Upper lobe of left lung (tissue), 6 donors: Measurements from ENCODE around the gene ITGAX. TPM values are rescaled to one million over a fixed set of nuclear protein-coding genes. Genes with fewer than 3 reads are reported as not detected.

Experiments
- ATAC-seq, 2 donors: fragments of 200-7000 bp; cut with Tn5 transposase; one replicate each; pipeline ENCODE4 v1.9.1; 2022; ENCODE audit warnings: mild to moderate bottlenecking in 2 of 2, moderate library complexity in 2 of 2; ENCODE audit not compliant: low FRiP score in 2 of 2
- DNase-seq, 2 donors: peaks; one replicate each; pipeline ENCODE4 v3.0.0-alpha.2; 2019 to 2020
- H3K27ac ChIP-seq, 4 donors: fragments of 200-600 bp; sonication (generic); one replicate each; pipeline ENCODE4 v1.5.1; 2016 to 2019
- H3K27me3 ChIP-seq, 4 donors: fragments of 200-600 bp; sonication (generic); one replicate each; pipeline ENCODE4 v1.5.1; 2017 to 2019
- H3K36me3 ChIP-seq, 4 donors: fragments of 200-600 bp; sonication (generic); one replicate each; pipeline ENCODE4 v1.5.1; 2016 to 2019
- H3K4me1 ChIP-seq, 4 donors: fragments of 200-600 bp; sonication (generic); one replicate each; pipeline ENCODE4 v1.5.1; 2018 to 2019
- H3K4me3 ChIP-seq, 4 donors: fragments of 200-600 bp; sonication (generic); one replicate each; pipeline ENCODE4 v1.5.1; 2017 to 2019; ENCODE audit warnings: mild to moderate bottlenecking in 2 of 4, moderate library complexity in 1 of 4
- H3K9me3 ChIP-seq, 4 donors: fragments of 200-600 bp; sonication (generic); one replicate each; pipeline ENCODE4 v1.5.1; 2018 to 2019
- CTCF ChIP-seq, 6 experiments: fragments of 450-650 bp in 4 of 6; fragments of 200-600 bp in 2 of 6; sonication (generic) in 2 of 6; IDR thresholded peaks; one replicate each; pipeline ENCODE4 v1.5.1; 2016 to 2019; ENCODE audit warnings: antibody characterized with exemption in 6 of 6
- EP300 ChIP-seq, 4 donors: sonication (generic); formaldehyde crosslinking; IDR thresholded peaks; one replicate each; pipeline ENCODE4 v1.5.1; 2017; ENCODE audit warnings: antibody characterized with exemption in 4 of 4, control low read depth in 2 of 4
- POLR2A ChIP-seq, 4 donors: fragments of 450-650 bp; IDR thresholded peaks; one replicate each; pipeline ENCODE4 v1.5.1; 2016 to 2017; ENCODE audit warnings: antibody characterized with exemption in 4 of 4, mild to moderate bottlenecking in 2 of 4
- POLR2AphosphoS5 ChIP-seq, 2 donors: sonication (generic); formaldehyde crosslinking; IDR thresholded peaks; one replicate each; pipeline ENCODE4 v1.5.1; 2017; ENCODE audit warnings: antibody characterized with exemption in 2 of 2
- WGBS, 2 donors: methylation state at CpG; one replicate each; pipeline ENCODE4 v1.1.5; 2017 to 2018; 5-methylcytosine and 5-hydroxymethylcytosine counted together
- total RNA-seq, 6 donors: library from RNA; depleted of rRNA in 4 of 6; stranded (reverse); fragments of >200 nt in 4 of 6; gene quantifications; one replicate each; pipeline versions ENCODE4 v1.1.0 to v1.2.1, GENCODE V29; 2016 to 2021
- donor health status: DM: no; HTN: no; CAD: no; lungs with moderate emphysema.
- donor health status: DM: no; HTN: yes; CAD: no; lungs with severe emphysema.

The ITGAX gene
- total RNA-seq, 6 donors from 2014 or later, result 24.0 to 318 (median 134) TPM

GRCh38 chr16:31348579-31348978 is 6.4 kb upstream of the ITGAX start:
- no peak for ATAC-seq

GRCh38 chr16:31350275-31351005 is 4.5 kb upstream of the ITGAX start:
- Histone ChIP-seq H3K36me3 (no peaks in the 10 kb centered on the region), H3K27me3 (no peaks in the 10 kb centered on the region), H3K4me3 (no peak overlapping the region), H3K9me3 (no peaks in the 10 kb centered on the region), H3K4me1 (no peaks in the 10 kb centered on the region), H3K27ac (peak overlapping the region in 3 of 4 donors; percentile 85 to 90 (median 86))
- ATAC-seq, result peak in 1 of 2 donors; percentile 48
- DNase-seq, result peak in 1 of 2 donors; percentile 75
- WGBS, 2 donors, result 75 to 82% methylated on average over 12 of the region's 12 CpGs
- TF ChIP-seq POLR2AphosphoS5 (IDR thresholded peaks at IDR 0.05), result peak in 1 of 2 donors; percentile 45
- peak in 1 of 4 donors; percentile 74 for TF ChIP-seq POLR2A (IDR thresholded peaks at IDR 0.05)
- TF ChIP-seq CTCF (IDR thresholded peaks at IDR 0.05), result no peak
- peak in 2 of 4 donors; percentile 47 to 51 for TF ChIP-seq EP300 (IDR thresholded peaks at IDR 0.05)

More at GRCh38 chr16:31348579-31348978, 6.4 kb upstream of the ITGAX start:
- no peak for DNase-seq
- TF ChIP-seq CTCF (IDR thresholded peaks at IDR 0.05) (no peak), POLR2A (IDR thresholded peaks at IDR 0.05) (no peak), POLR2AphosphoS5 (IDR thresholded peaks at IDR 0.05) (no peak), EP300 (IDR thresholded peaks at IDR 0.05) (no peak)
- Histone ChIP-seq H3K9me3 (no peaks in the 10 kb centered on the region), H3K36me3 (no peaks in the 10 kb centered on the region), H3K4me3 (no peak overlapping the region), H3K27me3 (no peaks in the 10 kb centered on the region), H3K4me1 (no peaks in the 10 kb centered on the region), H3K27ac (peak overlapping the region in 3 of 4 donors; percentile 5 to 30 (median 21))
- 47 to 49% methylated on average over 3 of the region's 3 CpGs for WGBS, 2 donors

GRCh38 chr16:31351246-31351941 is 3.6 kb upstream of the ITGAX start:
- WGBS, 2 donors, result 68 to 74% methylated on average over 19 of the region's 19 CpGs
- Histone ChIP-seq H3K27me3 (no peaks in the 10 kb centered on the region), H3K27ac (peak overlapping the region; percentile 73 to 90 (median 86)), H3K9me3 (no peaks in the 10 kb centered on the region), H3K36me3 (no peaks in the 10 kb centered on the region), H3K4me1 (no peaks in the 10 kb centered on the region), H3K4me3 (no peak overlapping the region)
- ATAC-seq (no peak), DNase-seq (no peak)
- no peak for TF ChIP-seq POLR2AphosphoS5 (IDR thresholded peaks at IDR 0.05)
- TF ChIP-seq POLR2A (IDR thresholded peaks at IDR 0.05), result no peak
- no peak for TF ChIP-seq CTCF (IDR thresholded peaks at IDR 0.05)
- no peak for TF ChIP-seq EP300 (IDR thresholded peaks at IDR 0.05)

- Histone ChIP-seq H3K4me3 (no peak overlapping the region), H3K36me3 (no peaks in the 10 kb centered on the region), H3K27me3 (no peaks in the 10 kb centered on the region), H3K27ac (peak overlapping the region; percentile 73 to 90 (median 86)), H3K4me1 (no peaks in the 10 kb centered on the region), H3K9me3 (no peaks in the 10 kb centered on the region)
- DNase-seq, result peak in 1 of 2 donors; percentile 74
- TF ChIP-seq POLR2A (IDR thresholded peaks at IDR 0.05) (peak in 1 of 4 donors; percentile 72), CTCF (IDR thresholded peaks at IDR 0.05) (no peak), POLR2AphosphoS5 (IDR thresholded peaks at IDR 0.05) (peak; percentile 27 to 41)
- WGBS, 2 donors, result 34 to 43% methylated on average over 4 to 6 of the region's 6 CpGs
- ATAC-seq, result peak; percentile 2 to 52
These were observed 3.0 kb upstream of the ITGAX start for GRCh38 chr16:31351942-31352325.
